GM18951 (cell line): ENCODE data around the gene NOC4L.
"Not testable (repeated sequence)": the region's sequence is repeated elsewhere in the genome, so short reads cannot be mapped to it uniquely, and the experiment has no call there.

Source experiments
- POLR2A ChIP-seq: IDR thresholded peaks from 4 replicates; pipeline ENCODE4 v1.6.1; 2011; ENCODE audit warnings: mild to moderate bottlenecking; ENCODE audit not compliant: insufficient read length, insufficient read depth; ENCODE audit errors: extremely low read depth
- in situ Hi-C: fragments of 300-500 bp; cut with MboI; formaldehyde crosslinking; loops from one replicate; pipeline ENCODE4 v1.12.0; 2022; ENCODE audit warnings: low sequenced_read_pairs, mixed read lengths, inconsistent platforms; ENCODE audit not compliant: unreplicated experiment

The NOC4L gene

GRCh38 chr12:132132609-132133430 is 11.4 kb upstream of the NOC4L start:
- no peak for TF ChIP-seq POLR2A
- in situ Hi-C loops = no loop called here

GRCh38 chr12:132133952-132134652 is 10.2 kb upstream of the NOC4L start:
- in situ Hi-C loops = no loop called here
- TF ChIP-seq POLR2A = no peak

GRCh38 chr12:132134653-132135183 is 9.5 kb upstream of the NOC4L start:
- in situ Hi-C loops = not testable (repeated sequence)

- in situ Hi-C loops = not testable (repeated sequence)
Measured at GRCh38 chr12:132136226-132136625, 8.0 kb upstream of the NOC4L start.

- in situ Hi-C loops = no loop called here
- no peak for TF ChIP-seq POLR2A
Measured at GRCh38 chr12:132137483-132138125, 6.7 kb upstream of the NOC4L start.

GRCh38 chr12:132138941-132139871 is 5.1 kb upstream of the NOC4L start:
- in situ Hi-C loops = no loop called here
- TF ChIP-seq POLR2A = no peak

GRCh38 chr12:132139912-132140311 is 4.3 kb upstream of the NOC4L start:
- in situ Hi-C loops = no loop called here
- no peak for TF ChIP-seq POLR2A

- TF ChIP-seq POLR2A = no peak
- in situ Hi-C loops = no loop called here
Measured at GRCh38 chr12:132140501-132140900, 3.8 kb upstream of the NOC4L start.

- TF ChIP-seq POLR2A = no peak
- in situ Hi-C loops = no loop called here
Measured at GRCh38 chr12:132140918-132141841, 3.1 kb upstream of the NOC4L start.

- no peak for TF ChIP-seq POLR2A
- in situ Hi-C loops = no loop called here
Measured at GRCh38 chr12:132141976-132142678, 2.1 kb upstream of the NOC4L start.

- TF ChIP-seq POLR2A = no peak
- in situ Hi-C loops = no loop called here
Measured at GRCh38 chr12:132142679-132143335, 1.4 kb upstream of the NOC4L start.
